Mesenchymal stem cell (in vitro differentiated cells and primary cell): Measurements from ENCODE around the gene UCN2.

Experiments used
- DNase-seq: peaks from one replicate; pipeline ENCODE4 v3.0.0-alpha.2; 2013
- H2AFZ ChIP-seq: one replicate; pipeline ENCODE4 v1.6.1; 2013; ENCODE audit warnings: low read depth, mild to moderate bottlenecking, control low read depth, inconsistent platforms, low read length, moderate library complexity
- H2AK5ac ChIP-seq: 2 replicates; pipeline ENCODE4 v1.6.1; 2013; ENCODE audit warnings: low read length, moderate library complexity, mild to moderate bottlenecking, inconsistent platforms; ENCODE audit not compliant: severe bottlenecking
- H2BK120ac ChIP-seq: one replicate; pipeline ENCODE4 v1.6.1; 2013; ENCODE audit warnings: low read depth, mild to moderate bottlenecking, inconsistent platforms, low read length, moderate library complexity
- H2BK12ac ChIP-seq, 2 experiments: one replicate each; pipeline ENCODE4 v1.6.1; 2013; ENCODE audit warnings: inconsistent platforms in 2 of 2, low read length in 2 of 2, mild to moderate bottlenecking in 2 of 2, moderate library complexity in 2 of 2, control low read depth in 1 of 2
- H2BK15ac ChIP-seq: one replicate; pipeline ENCODE4 v1.6.1; 2013; ENCODE audit warnings: mild to moderate bottlenecking, low read depth, inconsistent platforms; ENCODE audit not compliant: poor library complexity, severe bottlenecking
- H2BK5ac ChIP-seq: 2 replicates; pipeline ENCODE4 v1.6.1; 2013; ENCODE audit warnings: low read depth, mild to moderate bottlenecking, low read length, control low read depth, inconsistent platforms; ENCODE audit not compliant: poor library complexity, severe bottlenecking
- H3K14ac ChIP-seq, 2 experiments: one replicate each; pipeline ENCODE4 v1.6.1; 2013; ENCODE audit warnings: inconsistent platforms in 2 of 2, low read length in 2 of 2, control low read depth in 1 of 2, mild to moderate bottlenecking in 1 of 2, moderate library complexity in 1 of 2
- H3K18ac ChIP-seq, 2 experiments: one replicate each; pipeline ENCODE4 v1.6.1; 2013; ENCODE audit warnings: inconsistent platforms in 2 of 2, low read length in 2 of 2, control low read depth in 1 of 2, low read depth in 1 of 2, mild to moderate bottlenecking in 1 of 2
- H3K23ac ChIP-seq, 2 experiments: one replicate each; pipeline ENCODE4 v1.6.1; 2013; ENCODE audit warnings: inconsistent platforms in 2 of 2, low read length in 2 of 2, mild to moderate bottlenecking in 2 of 2, moderate library complexity in 2 of 2, control low read depth in 1 of 2
- H3K27ac ChIP-seq: 2 replicates; pipeline ENCODE4 v1.5.1; 2013; ENCODE audit warnings: mild to moderate bottlenecking, moderate library complexity, low read length, control low read depth, inconsistent platforms; ENCODE audit not compliant: poor library complexity, severe bottlenecking
- H3K27me3 ChIP-seq, 2 experiments: 2 replicates each; pipeline versions ENCODE4 v1.6.1 to v1.7.0; 2013; ENCODE audit warnings: low read length in 2 of 2, mild to moderate bottlenecking in 2 of 2, moderate library complexity in 2 of 2, control low read depth in 1 of 2, inconsistent platforms in 1 of 2; ENCODE audit not compliant: control insufficient read depth in 1 of 2, insufficient read depth in 1 of 2
- H3K36me3 ChIP-seq, 2 experiments: 2 replicates each; pipeline versions ENCODE4 v1.6.1 to v1.7.0; 2013; ENCODE audit warnings: low read length in 2 of 2, control low read depth in 1 of 2, inconsistent platforms in 1 of 2, low read depth in 1 of 2, mild to moderate bottlenecking in 1 of 2; ENCODE audit not compliant: insufficient read depth in 2 of 2, control insufficient read depth in 1 of 2
- H3K4ac ChIP-seq, 2 experiments: one replicate each; pipeline ENCODE4 v1.6.1; 2013; ENCODE audit warnings: inconsistent platforms in 2 of 2, low read length in 2 of 2, mild to moderate bottlenecking in 2 of 2, moderate library complexity in 2 of 2, control low read depth in 1 of 2, low read depth in 1 of 2
- H3K4me1 ChIP-seq: 2 replicates; pipeline ENCODE4 v1.6.1; 2013; ENCODE audit warnings: low read depth, low read length, control low read depth; ENCODE audit not compliant: control insufficient read depth, insufficient read depth
- H3K4me2 ChIP-seq: 2 replicates; pipeline ENCODE4 v1.6.1; 2013; ENCODE audit warnings: low read length, mild to moderate bottlenecking, inconsistent platforms; ENCODE audit not compliant: poor library complexity, severe bottlenecking
- H3K4me3 ChIP-seq, 2 experiments: 2 replicates each; pipeline versions ENCODE4 v1.5.1 to v1.7.0; 2013; ENCODE audit warnings: low read length in 2 of 2, mild to moderate bottlenecking in 2 of 2, control low read depth in 1 of 2, low read depth in 1 of 2; ENCODE audit not compliant: insufficient read depth in 1 of 2
- H3K79me1 ChIP-seq: replicated peaks from 2 replicates; pipeline ENCODE4 v1.6.1; 2013; ENCODE audit warnings: mild to moderate bottlenecking, control low read depth, low read length, inconsistent platforms; ENCODE audit not compliant: poor library complexity, severe bottlenecking
- H3K9ac ChIP-seq: 2 replicates; pipeline ENCODE4 v1.7.0; 2013; ENCODE audit warnings: mild to moderate bottlenecking, low read length, moderate library complexity
- H3K9me3 ChIP-seq: 2 replicates; pipeline ENCODE4 v1.7.0; 2013; ENCODE audit warnings: mild to moderate bottlenecking, low read length; ENCODE audit not compliant: control insufficient read depth
- H4K8ac ChIP-seq: one replicate; pipeline ENCODE4 v1.6.1; 2013; ENCODE audit warnings: inconsistent platforms, mild to moderate bottlenecking, low read length, moderate library complexity
- H4K91ac ChIP-seq: one replicate; pipeline ENCODE4 v1.6.1; 2013; ENCODE audit warnings: mild to moderate bottlenecking, low read length, inconsistent platforms
- WGBS: methylation state at CpG from one replicate; pipeline ENCODE4 v1.1.7; 2013; ENCODE audit warnings: mixed read lengths; 5-methylcytosine and 5-hydroxymethylcytosine counted together

The UCN2 gene

GRCh38 chr3:48561045-48561736 lies 2.4 kb downstream of the UCN2 start:
- H4K8ac ChIP-seq, result peak overlapping the region; percentile 77
- H3K18ac ChIP-seq, result peak overlapping the region; percentile 26 to 81
- H2AFZ ChIP-seq, result peak overlapping the region; percentile 51
- no peak overlapping the region for H2BK120ac ChIP-seq
- peaks cover 0 to 37% of the 10 kb centered on the region in 2 experiments for H3K36me3 ChIP-seq
- H2BK15ac ChIP-seq, result peak overlapping the region; percentile 44
- no peak overlapping the region for H3K9ac ChIP-seq
- DNase-seq, result peak; percentile 83
- peak overlapping the region in 1 of 2 experiments; percentile 58 for H3K4ac ChIP-seq
- H3K23ac ChIP-seq, result no peak overlapping the region
- peak overlapping the region; percentile 47 for H2AK5ac ChIP-seq
- H4K91ac ChIP-seq, result peak overlapping the region; percentile 85
- peak overlapping the region in 1 of 2 experiments; percentile 56 for H3K14ac ChIP-seq
- peak overlapping the region in 1 of 2 experiments; percentile 85 for H2BK12ac ChIP-seq
- no peaks in the 10 kb centered on the region for H3K9me3 ChIP-seq
- peaks cover 85% of the 10 kb centered on the region for H3K4me1 ChIP-seq
- WGBS, result 27% methylated on average over 21 of the region's 21 CpGs
- H3K79me1 ChIP-seq, result no peaks in the 10 kb centered on the region
- peak overlapping the region; percentile 93 for H3K27ac ChIP-seq
- no peaks in the 10 kb centered on the region for H3K27me3 ChIP-seq
- H2BK5ac ChIP-seq, result peak overlapping the region; percentile 70
- H3K4me3 ChIP-seq, result peak overlapping the region; percentile 3 to 39
- H3K4me2 ChIP-seq, result peak overlapping the region; percentile 64

- 54% methylated on average over 5 of the region's 5 CpGs for WGBS
- Histone ChIP-seq H2BK5ac (no peak overlapping the region), H3K9me3 (no peaks in the 10 kb centered on the region), H3K4me2 (peak overlapping the region; percentile 64), H2AFZ (peak overlapping the region; percentile 51), H3K79me1 (peaks cover 3% of the 10 kb centered on the region), H4K91ac (peak overlapping the region; percentile 85), H3K14ac (no peak overlapping the region), H3K4me3 (peak overlapping the region; percentile 3 to 39), H2BK12ac (peak overlapping the region; percentile 71 to 80), H2AK5ac (peak overlapping the region; percentile 1), H3K9ac (peak overlapping the region; percentile 36), H3K27me3 (no peaks in the 10 kb centered on the region), H3K27ac (peak overlapping the region; percentile 93), H3K4ac (peak overlapping the region in 1 of 2 experiments; percentile 2), H2BK120ac (no peak overlapping the region), H3K23ac (no peak overlapping the region), H4K8ac (peak overlapping the region; percentile 77), H3K4me1 (peaks cover 84% of the 10 kb centered on the region), H3K36me3 (peaks cover 0 to 33% of the 10 kb centered on the region in 2 experiments), H3K18ac (peak overlapping the region; percentile 26 to 81), H2BK15ac (peak overlapping the region; percentile 33)
- peak; percentile 61 for DNase-seq
Measured at GRCh38 chr3:48560648-48561018, 2.9 kb downstream of the UCN2 start.

- no peak overlapping the region for H2AK5ac ChIP-seq
- H3K27ac ChIP-seq, result no peak overlapping the region
- H3K4me2 ChIP-seq, result no peak overlapping the region
- H3K4me3 ChIP-seq, result no peak overlapping the region
- H2AFZ ChIP-seq, result no peak overlapping the region
- no peaks in the 10 kb centered on the region for H3K9me3 ChIP-seq
- no peak overlapping the region for H2BK120ac ChIP-seq
- H3K18ac ChIP-seq, result no peak overlapping the region
- no peak overlapping the region for H3K4ac ChIP-seq
- H2BK12ac ChIP-seq, result peak overlapping the region in 1 of 2 experiments; percentile 59
- peak overlapping the region in 1 of 2 experiments; percentile 23 for H3K14ac ChIP-seq
- no peak overlapping the region for H2BK5ac ChIP-seq
- WGBS, result 77% methylated on average over 5 of the region's 6 CpGs
- no peak overlapping the region for H3K9ac ChIP-seq
- no peak overlapping the region for H3K23ac ChIP-seq
- no peak for DNase-seq
- no peak overlapping the region for H4K8ac ChIP-seq
- H3K79me1 ChIP-seq, result peaks cover 11% of the 10 kb centered on the region
- peak overlapping the region; percentile 15 for H4K91ac ChIP-seq
- H2BK15ac ChIP-seq, result no peak overlapping the region
- no peaks in the 10 kb centered on the region for H3K27me3 ChIP-seq
- H3K36me3 ChIP-seq, result peaks cover 0 to 26% of the 10 kb centered on the region in 2 experiments
- H3K4me1 ChIP-seq, result peaks cover 71% of the 10 kb centered on the region
Measured at GRCh38 chr3:48558493-48559134, 5.0 kb downstream of the UCN2 start.
